ENCODE results near the gene ZFC3H1. TPM values are rescaled to one million over a fixed set of nuclear protein-coding genes. Genes with fewer than 3 reads are reported as not detected.

The ZFC3H1 gene
- polyA plus RNA-seq, 1 donor (not counting 4 experiments of a cell fraction or from before 2014, with no cell fraction given), result 56.3 TPM

- H3K79me2 ChIP-seq (ENCODE audit: control insufficient read depth, insufficient read depth, low read length), result peaks cover 4% of the 10 kb centered on the region
- FAIRE-seq, result no peak
- H3K9me3 ChIP-seq (ENCODE audit: control insufficient read depth, low read depth, low read length), result no peaks in the 10 kb centered on the region
- H3K36me3 ChIP-seq (ENCODE audit: control insufficient read depth in 2 of 2, extremely low read depth in 1 of 2, insufficient read depth in 2 of 2, low read length in 2 of 2), result peaks cover 30 to 32% of the 10 kb centered on the region in 2 experiments
- H3K9me1 ChIP-seq (ENCODE audit: control insufficient read depth, extremely low read depth, insufficient read depth, low read length), result no peaks in the 10 kb centered on the region
- H3K4me3 ChIP-seq (ENCODE audit: control insufficient read depth in 2 of 3, extremely low read depth in 1 of 3, insufficient read depth in 2 of 3, low read depth in 1 of 3, low read length in 3 of 3), result no peak overlapping the region
- no peaks in the 10 kb centered on the region for H3K4me1 ChIP-seq (ENCODE audit: control insufficient read depth, extremely low read depth, insufficient read depth, low read length)
- H3K4me2 ChIP-seq (ENCODE audit: control insufficient read depth, extremely low read depth, insufficient read depth, low read depth, low read length), result no peak overlapping the region
- no peak overlapping the region for H3K27ac ChIP-seq (ENCODE audit: control insufficient read depth, insufficient read depth, low read length)
- TF ChIP-seq, protein P1, sequence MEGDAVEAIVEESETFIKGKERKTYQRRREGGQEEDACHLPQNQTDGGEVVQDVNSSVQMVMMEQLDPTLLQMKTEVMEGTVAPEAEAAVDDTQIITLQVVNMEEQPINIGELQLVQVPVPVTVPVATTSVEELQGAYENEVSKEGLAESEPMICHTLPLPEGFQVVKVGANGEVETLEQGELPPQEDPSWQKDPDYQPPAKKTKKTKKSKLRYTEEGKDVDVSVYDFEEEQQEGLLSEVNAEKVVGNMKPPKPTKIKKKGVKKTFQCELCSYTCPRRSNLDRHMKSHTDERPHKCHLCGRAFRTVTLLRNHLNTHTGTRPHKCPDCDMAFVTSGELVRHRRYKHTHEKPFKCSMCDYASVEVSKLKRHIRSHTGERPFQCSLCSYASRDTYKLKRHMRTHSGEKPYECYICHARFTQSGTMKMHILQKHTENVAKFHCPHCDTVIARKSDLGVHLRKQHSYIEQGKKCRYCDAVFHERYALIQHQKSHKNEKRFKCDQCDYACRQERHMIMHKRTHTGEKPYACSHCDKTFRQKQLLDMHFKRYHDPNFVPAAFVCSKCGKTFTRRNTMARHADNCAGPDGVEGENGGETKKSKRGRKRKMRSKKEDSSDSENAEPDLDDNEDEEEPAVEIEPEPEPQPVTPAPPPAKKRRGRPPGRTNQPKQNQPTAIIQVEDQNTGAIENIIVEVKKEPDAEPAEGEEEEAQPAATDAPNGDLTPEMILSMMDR (optimal IDR thresholded peaks at IDR 0.05 in 1 of 3, IDR thresholded peaks at IDR 0.05 in 1 of 3, conservative IDR thresholded peaks at IDR 0.05 in 1 of 3; ENCODE audit: extremely low read depth in 1 of 3, insufficient read depth in 2 of 3, low read length in 3 of 3), result no peak
- TF ChIP-seq EZH2 (IDR thresholded peaks at IDR 0.05; ENCODE audit: low read length), result no peak
- dilution Hi-C loops (cut with MboI; ENCODE audit: extremely low pct_ligation_motif_present, low sequenced_read_pairs), result no loop called here
- H3K9ac ChIP-seq (ENCODE audit: control insufficient read depth, extremely low read depth, insufficient read depth, low read length), result no peak overlapping the region
- H4K20me1 ChIP-seq (ENCODE audit: control insufficient read depth, extremely low read depth, insufficient read depth, low read length), result no peaks in the 10 kb centered on the region
- no peaks in the 10 kb centered on the region for H3K27me3 ChIP-seq (ENCODE audit: control insufficient read depth, extremely low read depth, insufficient read depth, low read length)
- no peak for DNase-seq (ENCODE audit: low read depth, low spot score)
- no peak overlapping the region for H2AFZ ChIP-seq (ENCODE audit: control insufficient read depth, low read length)
These were observed 41.7 kb downstream of the ZFC3H1 start for GRCh38 chr12:71621938-71622337.

DNA sequence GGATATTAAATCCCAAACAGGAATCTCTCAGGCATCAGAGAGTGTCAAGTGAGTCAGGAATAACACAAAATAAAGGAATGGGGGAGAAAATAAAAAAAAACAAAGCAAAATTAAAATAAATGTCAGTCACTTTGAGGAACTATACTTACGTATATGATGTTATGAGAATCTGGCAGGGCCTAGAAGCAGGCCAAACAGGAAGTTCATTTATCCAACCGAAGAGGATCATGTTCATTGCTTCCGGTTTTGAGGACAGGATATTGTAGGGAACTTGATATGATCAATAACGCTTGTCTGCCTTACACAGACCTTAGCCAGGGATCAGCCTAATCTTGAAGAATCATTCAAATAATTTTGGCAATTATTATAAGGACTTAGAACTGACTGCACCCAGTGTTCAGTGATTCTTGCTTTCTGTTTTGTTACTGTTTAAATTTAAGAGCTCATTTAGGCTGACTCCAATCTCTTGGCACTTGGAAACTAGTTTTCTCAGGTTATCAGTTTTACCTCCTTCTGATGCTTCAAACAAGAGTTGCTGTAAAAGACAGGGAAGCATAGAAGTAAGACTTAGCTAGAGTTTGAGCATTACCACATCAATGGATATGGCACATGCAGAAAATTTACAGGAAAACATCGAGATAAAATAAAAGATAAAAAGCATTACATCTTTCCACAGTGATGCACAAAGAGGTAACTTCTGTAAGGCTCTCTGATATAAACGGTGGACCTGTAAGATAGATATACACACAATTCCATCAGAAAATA, 53.4 kb downstream of the ZFC3H1 start:
- dilution Hi-C loops (cut with MboI; ENCODE audit: extremely low pct_ligation_motif_present, low sequenced_read_pairs), result no loop called here
- no peak for TF ChIP-seq EZH2 (IDR thresholded peaks at IDR 0.05; ENCODE audit: low read length)
- TF ChIP-seq, protein P1 (optimal IDR thresholded peaks at IDR 0.05 in 1 of 3, IDR thresholded peaks at IDR 0.05 in 1 of 3, conservative IDR thresholded peaks at IDR 0.05 in 1 of 3; ENCODE audit: extremely low read depth in 1 of 3, insufficient read depth in 2 of 3, low read length in 3 of 3), result no peak
- no peaks in the 10 kb centered on the region for H3K79me2 ChIP-seq (ENCODE audit: control insufficient read depth, insufficient read depth, low read length)

More for the DNA sequence above, 53.4 kb downstream of the ZFC3H1 start:
- Histone ChIP-seq H3K9me1 (ENCODE audit: control insufficient read depth, extremely low read depth, insufficient read depth, low read length) (no peaks in the 10 kb centered on the region), H3K4me2 (ENCODE audit: control insufficient read depth, extremely low read depth, insufficient read depth, low read depth, low read length) (no peak overlapping the region), H4K20me1 (ENCODE audit: control insufficient read depth, extremely low read depth, insufficient read depth, low read length) (no peaks in the 10 kb centered on the region), H3K9me3 (ENCODE audit: control insufficient read depth, low read depth, low read length) (no peaks in the 10 kb centered on the region), H2AFZ (ENCODE audit: control insufficient read depth, low read length) (no peak overlapping the region), H3K4me1 (ENCODE audit: control insufficient read depth, extremely low read depth, insufficient read depth, low read length) (no peaks in the 10 kb centered on the region), H3K27ac (ENCODE audit: control insufficient read depth, insufficient read depth, low read length) (no peak overlapping the region), H3K36me3 (ENCODE audit: control insufficient read depth in 2 of 2, extremely low read depth in 1 of 2, insufficient read depth in 2 of 2, low read length in 2 of 2) (peaks cover 15 to 19% of the 10 kb centered on the region in 2 experiments), H3K9ac (ENCODE audit: control insufficient read depth, extremely low read depth, insufficient read depth, low read length) (no peak overlapping the region), H3K27me3 (ENCODE audit: control insufficient read depth, extremely low read depth, insufficient read depth, low read length) (no peaks in the 10 kb centered on the region), H3K4me3 (ENCODE audit: control insufficient read depth in 2 of 3, extremely low read depth in 1 of 3, insufficient read depth in 2 of 3, low read depth in 1 of 3, low read length in 3 of 3) (no peak overlapping the region)
- FAIRE-seq (no peak), DNase-seq (ENCODE audit: low read depth, low spot score) (no peak)

Measured in keratinocyte (primary cell).